HL-60 (cell line): Measurements from ENCODE around the gene TOP2A.

Experiments
- CTCF ChIP-seq: IDR thresholded peaks from one replicate; pipeline ENCODE4 v1.5.1; 2011; ENCODE audit warnings: low read length, control low read depth, inconsistent platforms; ENCODE audit not compliant: insufficient read depth
- GABPA ChIP-seq: IDR thresholded peaks from 2 replicates; pipeline ENCODE4 v1.6.1; 2012; ENCODE audit warnings: low read depth
- POLR2AphosphoS5 ChIP-seq: IDR thresholded peaks from 2 replicates; pipeline ENCODE4 v1.6.1; 2012; ENCODE audit warnings: low read depth

DNA sequence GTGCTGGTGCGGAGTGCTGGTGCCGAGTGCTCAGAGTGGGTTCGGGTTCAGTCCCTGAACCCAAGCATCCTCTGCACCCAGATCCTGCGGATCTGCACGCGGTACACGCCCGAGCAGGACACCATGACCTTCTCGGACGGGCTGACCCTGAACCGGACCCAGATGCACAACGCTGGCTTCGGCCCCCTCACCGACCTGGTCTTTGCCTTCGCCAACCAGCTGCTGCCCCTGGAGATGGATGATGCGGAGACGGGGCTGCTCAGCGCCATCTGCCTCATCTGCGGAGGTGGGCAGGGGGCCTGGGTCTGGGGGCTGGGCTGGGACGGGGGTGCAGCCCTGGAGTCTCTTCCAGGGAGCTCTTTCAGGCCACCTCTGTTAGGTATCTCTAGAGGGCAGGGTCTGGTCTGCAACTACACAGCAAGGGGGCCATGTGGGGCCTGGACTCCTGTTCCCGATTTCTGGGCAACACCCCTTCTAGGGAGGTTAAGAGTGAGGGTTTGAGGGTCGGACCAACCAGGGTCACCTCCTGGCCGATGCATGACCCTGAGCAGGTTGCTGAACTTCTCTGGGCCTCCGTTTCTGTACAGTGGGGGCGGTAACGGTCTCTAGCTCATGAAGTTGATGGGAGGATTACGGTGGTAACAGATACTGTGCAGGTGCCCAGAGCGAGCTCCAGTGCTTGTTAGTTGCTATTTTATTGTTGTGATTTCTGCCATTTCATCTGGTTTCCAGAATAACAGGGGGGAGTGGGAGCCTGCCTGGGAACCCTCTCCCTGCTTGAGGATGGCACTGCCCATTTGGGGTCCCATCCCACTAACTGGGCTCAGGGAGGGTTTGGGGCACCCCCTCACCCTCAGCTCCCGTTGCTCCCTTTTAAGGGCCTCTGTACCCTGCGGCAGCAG is 63.2 kb downstream of the TOP2A start:
- TF ChIP-seq GABPA (no peak), CTCF (no peak), POLR2AphosphoS5 (no peak)
